GM21360 (cell line): Measurements from ENCODE around the gene NKX6-2.

Source experiments
- ATAC-seq: cut with Tn5 transposase; IDR thresholded peaks from one replicate; pipeline ENCODE4 v1.9.1; 2021; ENCODE audit warnings: mild to moderate bottlenecking, moderate library complexity; ENCODE audit not compliant: unreplicated experiment

Gene NKX6-2

GRCh38 chr10:132813560-132814468 lies 27.9 kb upstream of the NKX6-2 start:
- no peak for ATAC-seq

- ATAC-seq: no peak
Measured at GRCh38 chr10:132813001-132813401, 27.1 kb upstream of the NKX6-2 start.

- no peak for ATAC-seq
Measured at GRCh38 chr10:132812520-132812919, 26.6 kb upstream of the NKX6-2 start.

- ATAC-seq: no peak
Measured at GRCh38 chr10:132811891-132812481, 26.0 kb upstream of the NKX6-2 start.

GRCh38 chr10:132810807-132811700 lies 25.1 kb upstream of the NKX6-2 start:
- no peak for ATAC-seq

GRCh38 chr10:132810141-132810806 lies 24.3 kb upstream of the NKX6-2 start:
- ATAC-seq: no peak

- ATAC-seq: no peak
Measured at GRCh38 chr10:132809232-132810140, 23.5 kb upstream of the NKX6-2 start.

GRCh38 chr10:132808383-132809231 lies 22.7 kb upstream of the NKX6-2 start:
- ATAC-seq: no peak

- no peak for ATAC-seq
Measured at GRCh38 chr10:132807621-132808049, 21.7 kb upstream of the NKX6-2 start.

GRCh38 chr10:132806561-132807003 lies 20.6 kb upstream of the NKX6-2 start:
- ATAC-seq: no peak

- ATAC-seq: no peak
Measured at GRCh38 chr10:132806110-132806509, 20.2 kb upstream of the NKX6-2 start.

- no peak for ATAC-seq
Measured at GRCh38 chr10:132805599-132805998, 19.7 kb upstream of the NKX6-2 start.

GRCh38 chr10:132804785-132805426 lies 19.0 kb upstream of the NKX6-2 start:
- ATAC-seq: no peak

GRCh38 chr10:132804287-132804686 lies 18.3 kb upstream of the NKX6-2 start:
- ATAC-seq: no peak

GRCh38 chr10:132803416-132804210 lies 17.7 kb upstream of the NKX6-2 start:
- ATAC-seq: no peak

GRCh38 chr10:132802694-132803320 lies 16.9 kb upstream of the NKX6-2 start:
- ATAC-seq: no peak

GRCh38 chr10:132802048-132802447 lies 16.1 kb upstream of the NKX6-2 start:
- ATAC-seq: no peak
